Ectodermal cell (in vitro differentiated cells): ENCODE results near the gene IDH3A.

Experiments used
- H3K27ac ChIP-seq: 2 replicates; pipeline ENCODE4 v1.7.0; 2013; ENCODE audit warnings: mild to moderate bottlenecking, low read depth, low read length; ENCODE audit not compliant: insufficient read depth, poor library complexity, severe bottlenecking
- H3K27me3 ChIP-seq: 2 replicates; pipeline ENCODE4 v1.7.0; 2013; ENCODE audit warnings: mild to moderate bottlenecking, low read length; ENCODE audit not compliant: insufficient read depth, control insufficient read depth, poor library complexity, severe bottlenecking
- H3K36me3 ChIP-seq: one replicate; pipeline ENCODE4 v1.7.0; 2013; ENCODE audit warnings: low read length; ENCODE audit not compliant: control insufficient read depth, insufficient read depth
- H3K4me1 ChIP-seq: one replicate; pipeline ENCODE4 v1.7.0; 2013; ENCODE audit warnings: low read length; ENCODE audit not compliant: control insufficient read depth, insufficient read depth
- H3K4me3 ChIP-seq: 2 replicates; pipeline ENCODE4 v1.7.0; 2013; ENCODE audit warnings: low read depth, low read length, control low read depth; ENCODE audit not compliant: insufficient read depth
- H3K9me3 ChIP-seq: 2 replicates; pipeline ENCODE4 v1.7.0; 2013; ENCODE audit warnings: mild to moderate bottlenecking, low read length, moderate library complexity; ENCODE audit not compliant: control insufficient read depth
- WGBS, 2 experiments: methylation state at CpG; one replicate each; pipeline ENCODE4 v1.1.7; 2013; ENCODE audit warnings: missing lambda C conversion rate in 2 of 2; 5-methylcytosine and 5-hydroxymethylcytosine counted together

IDH3A gene

DNA sequence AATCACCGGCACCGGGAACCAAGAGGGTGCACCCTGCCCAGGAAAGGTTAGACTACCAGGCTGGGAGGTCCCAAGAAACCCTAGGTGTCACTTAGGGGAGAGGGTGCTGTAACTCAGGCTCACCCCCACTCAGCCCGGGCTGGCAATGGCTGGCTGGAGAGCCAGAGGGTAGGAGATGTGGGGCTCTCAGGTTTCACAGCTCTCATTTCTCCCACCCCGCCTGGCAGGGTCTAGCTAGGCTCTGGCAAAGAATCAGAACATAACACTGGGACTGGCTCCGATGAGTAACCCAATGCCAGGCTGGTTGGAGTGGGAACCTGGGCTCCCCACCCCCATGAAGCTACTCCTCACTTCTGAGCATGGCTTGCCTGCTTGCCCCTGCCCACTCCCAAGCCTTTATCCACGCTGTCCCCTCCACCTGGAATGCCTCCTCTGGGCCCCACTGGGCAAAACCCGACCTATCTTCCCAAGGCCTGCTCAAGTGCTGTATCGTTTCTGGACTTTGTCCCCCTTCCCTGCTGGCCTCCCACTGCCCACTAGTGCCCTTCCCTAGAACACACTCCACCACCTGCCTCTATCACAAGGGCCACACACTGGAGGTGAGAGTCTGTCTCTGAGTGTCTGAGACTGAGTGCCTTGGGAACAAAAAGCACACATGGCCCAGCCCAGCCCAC, 19.9 kb upstream of the IDH3A start:
- Histone ChIP-seq H3K9me3 (no peaks in the 10 kb centered on the region), H3K36me3 (no peaks in the 10 kb centered on the region), H3K27ac (no peak overlapping the region), H3K4me1 (peaks cover 5% of the 10 kb centered on the region), H3K4me3 (no peak overlapping the region), H3K27me3 (no peaks in the 10 kb centered on the region)
- WGBS, 2 experiments = 82 to 85% methylated on average over 8 of the region's 8 CpGs

DNA sequence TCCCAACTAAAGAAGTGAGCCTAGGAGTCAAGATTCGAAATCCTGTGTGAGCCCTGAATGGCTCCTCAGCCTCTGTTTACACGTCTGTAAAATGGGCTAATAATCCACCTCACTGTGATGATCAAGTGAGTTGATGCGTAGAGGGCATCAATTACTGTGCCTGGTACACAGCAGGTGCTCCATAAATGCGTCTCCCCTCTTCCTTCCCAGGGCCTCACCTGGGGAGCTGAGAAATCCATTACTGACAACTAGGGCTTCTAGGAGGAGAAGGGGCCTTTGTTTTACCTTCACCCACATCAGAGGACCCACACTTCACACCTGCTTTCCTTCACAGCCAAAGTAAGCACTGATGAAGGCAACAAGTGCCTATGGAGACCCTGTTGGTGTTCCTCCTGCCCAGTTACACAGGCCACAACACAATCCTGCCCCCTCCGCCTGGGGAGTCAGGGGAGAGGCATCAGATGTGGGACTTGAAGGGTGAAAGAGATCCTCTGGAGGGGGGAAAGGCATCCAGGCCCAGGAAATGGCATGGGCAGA, 19.3 kb upstream of the IDH3A start:
- H3K4me3 ChIP-seq = no peak overlapping the region
- 90 to 94% methylated on average over 5 of the region's 5 CpGs for WGBS, 2 experiments
- H3K36me3 ChIP-seq = no peaks in the 10 kb centered on the region

DNA sequence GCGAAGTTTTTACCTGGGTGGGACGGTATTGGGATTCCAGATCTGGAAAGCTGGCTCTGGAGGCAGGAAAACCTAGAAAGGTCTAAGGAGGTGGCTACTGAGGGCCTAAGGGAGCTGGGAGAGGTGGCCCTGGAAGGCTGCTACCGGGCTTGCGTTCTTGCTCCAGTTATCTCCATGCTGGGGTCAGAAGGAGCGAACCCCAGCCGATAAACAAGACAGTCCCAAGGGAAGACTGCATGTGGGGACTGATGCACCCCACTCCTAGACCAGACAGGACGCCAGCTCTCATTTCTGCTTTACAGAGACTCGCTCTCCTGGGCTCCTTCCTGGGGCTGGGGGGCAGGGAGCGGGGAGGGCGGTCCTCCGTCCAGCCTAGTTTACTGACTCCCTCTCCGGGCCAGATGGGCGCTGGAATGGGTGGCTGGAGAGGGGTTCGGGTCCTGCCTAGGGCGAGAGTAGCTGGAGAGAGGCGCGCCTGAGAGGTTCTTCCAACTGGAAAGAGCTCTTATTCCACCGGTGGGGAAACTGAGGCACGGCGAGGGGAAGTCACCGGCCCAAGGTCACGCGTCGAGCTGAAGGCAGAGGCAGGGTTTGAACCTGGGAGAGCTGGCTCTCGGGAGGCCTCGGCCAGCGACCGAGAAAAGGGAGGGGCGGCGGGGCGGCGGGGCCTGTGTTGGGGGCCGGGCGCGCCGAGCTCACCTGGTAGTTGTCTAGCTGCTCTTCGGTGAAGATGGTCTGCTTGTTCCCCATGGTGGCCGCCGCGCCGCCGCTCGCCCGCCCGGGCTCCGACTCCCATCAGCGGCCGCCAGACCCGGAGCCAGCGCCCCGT, 18.5 kb upstream of the IDH3A start:
- peaks cover 5% of the 10 kb centered on the region for H3K4me1 ChIP-seq
- no peaks in the 10 kb centered on the region for H3K27me3 ChIP-seq
- H3K36me3 ChIP-seq = no peaks in the 10 kb centered on the region
- 30 to 32% methylated on average over 51 of the region's 51 CpGs for WGBS, 2 experiments
- H3K4me3 ChIP-seq = peak overlapping the region; percentile 74
- H3K27ac ChIP-seq = no peak overlapping the region
- no peaks in the 10 kb centered on the region for H3K9me3 ChIP-seq

More for the DNA sequence above, 19.3 kb upstream of the IDH3A start:
- no peaks in the 10 kb centered on the region for H3K9me3 ChIP-seq
- no peak overlapping the region for H3K27ac ChIP-seq
- no peaks in the 10 kb centered on the region for H3K27me3 ChIP-seq
- peaks cover 5% of the 10 kb centered on the region for H3K4me1 ChIP-seq

DNA sequence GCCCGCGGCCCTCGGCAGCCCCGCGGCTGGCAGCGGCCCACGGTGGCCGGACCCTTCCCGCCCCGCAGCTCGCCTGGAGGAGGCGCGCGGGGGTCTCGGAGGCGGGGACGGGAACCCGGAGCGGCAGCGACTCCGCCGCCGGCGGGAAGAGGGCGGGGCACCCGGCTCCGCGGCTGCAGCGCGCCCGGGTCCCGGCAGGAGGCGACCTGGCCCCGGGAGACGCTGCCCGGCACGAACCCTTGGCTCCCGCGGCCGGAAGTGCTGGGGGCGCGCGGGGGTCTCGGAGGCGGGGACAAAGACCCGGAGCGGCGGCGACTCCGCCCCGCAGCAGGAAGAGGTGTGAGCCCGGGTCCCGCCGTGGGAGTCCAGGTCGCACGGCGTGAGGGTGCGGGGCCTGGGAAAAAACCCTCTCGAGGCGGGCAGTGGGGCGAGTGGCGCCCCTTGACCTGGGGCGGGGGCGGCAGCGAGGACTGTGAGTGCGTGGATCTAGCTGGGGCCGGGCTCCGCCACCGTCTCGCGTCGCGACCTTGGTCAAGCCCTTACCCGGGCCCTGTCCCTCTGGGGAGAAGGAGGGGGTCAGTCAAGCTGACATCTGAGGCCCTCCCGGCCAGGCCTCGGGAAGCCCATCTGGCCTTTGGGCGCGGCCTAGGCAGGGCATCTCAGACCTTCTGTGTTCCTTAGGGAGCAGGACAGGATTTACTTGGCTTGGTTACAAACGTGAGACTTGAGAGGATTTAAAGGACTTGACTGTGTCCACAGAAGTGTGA, 17.7 kb upstream of the IDH3A start, which contains the start of gene CIB2:
CIB2 (minus strand) TSS at position 151 of the 767 bp plus-strand sequence. CDS start 230 bp downstream, outside the sequence.
- H3K9me3 ChIP-seq = no peaks in the 10 kb centered on the region
- peaks cover 5% of the 10 kb centered on the region for H3K4me1 ChIP-seq
- WGBS, 2 experiments = 0 to 1% methylated on average over 79 of the region's 79 CpGs
- no peaks in the 10 kb centered on the region for H3K27me3 ChIP-seq
- no peaks in the 10 kb centered on the region for H3K36me3 ChIP-seq
- H3K27ac ChIP-seq = no peak within 1 kb of the TSS
- peak within 1 kb of the TSS; percentile 74 for H3K4me3 ChIP-seq

DNA sequence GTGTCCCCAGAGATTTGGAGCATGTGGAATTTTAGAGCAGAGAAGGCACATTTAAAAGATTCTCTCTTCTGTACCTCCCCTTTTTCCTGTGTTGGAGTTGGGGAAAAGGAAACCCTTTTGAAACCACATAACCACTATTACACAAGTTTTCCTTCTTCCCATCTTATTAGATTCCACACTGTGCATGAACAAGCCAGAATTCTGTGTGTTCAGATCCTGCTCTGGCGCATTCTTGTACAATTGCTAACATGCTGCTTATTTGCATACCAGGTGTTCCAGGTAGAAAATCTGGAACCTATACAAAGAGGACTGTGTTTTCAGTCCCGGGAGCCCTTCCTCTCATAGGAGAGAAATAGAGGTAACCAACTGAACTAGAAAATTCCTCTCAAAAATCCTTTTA, 15.4 kb upstream of the IDH3A start:
- Histone ChIP-seq H3K27ac (no peak overlapping the region), H3K9me3 (no peaks in the 10 kb centered on the region), H3K36me3 (no peaks in the 10 kb centered on the region), H3K4me3 (no peak overlapping the region), H3K27me3 (no peaks in the 10 kb centered on the region), H3K4me1 (peaks cover 5% of the 10 kb centered on the region)
- 90 to 93% methylated on average over 2 of the region's 2 CpGs for WGBS, 2 experiments

DNA sequence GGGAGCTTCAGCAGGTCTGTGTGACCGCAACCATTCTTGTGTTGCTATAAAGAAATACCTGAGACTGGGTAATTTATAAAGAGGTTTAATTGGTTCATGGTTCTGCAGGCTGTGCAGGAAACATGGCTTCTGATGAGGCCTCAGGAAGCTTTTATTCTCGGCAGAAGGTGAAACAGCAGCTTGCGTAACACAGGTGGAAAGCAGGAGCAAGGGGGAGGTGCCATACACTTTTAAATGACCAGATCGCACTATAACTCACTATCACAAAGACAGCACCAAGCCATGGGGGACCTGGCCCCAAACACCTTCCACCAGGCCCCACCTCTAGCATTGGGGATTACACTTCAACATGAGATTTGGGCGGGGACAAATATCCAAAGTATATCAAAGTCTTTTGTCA, 9.6 kb upstream of the IDH3A start:
- no peaks in the 10 kb centered on the region for H3K27me3 ChIP-seq
- 86 to 93% methylated on average over 5 of the region's 5 CpGs for WGBS, 2 experiments
- H3K27ac ChIP-seq = no peak overlapping the region
- H3K36me3 ChIP-seq = no peaks in the 10 kb centered on the region
- no peaks in the 10 kb centered on the region for H3K4me1 ChIP-seq
- no peaks in the 10 kb centered on the region for H3K9me3 ChIP-seq
- H3K4me3 ChIP-seq = no peak overlapping the region

DNA sequence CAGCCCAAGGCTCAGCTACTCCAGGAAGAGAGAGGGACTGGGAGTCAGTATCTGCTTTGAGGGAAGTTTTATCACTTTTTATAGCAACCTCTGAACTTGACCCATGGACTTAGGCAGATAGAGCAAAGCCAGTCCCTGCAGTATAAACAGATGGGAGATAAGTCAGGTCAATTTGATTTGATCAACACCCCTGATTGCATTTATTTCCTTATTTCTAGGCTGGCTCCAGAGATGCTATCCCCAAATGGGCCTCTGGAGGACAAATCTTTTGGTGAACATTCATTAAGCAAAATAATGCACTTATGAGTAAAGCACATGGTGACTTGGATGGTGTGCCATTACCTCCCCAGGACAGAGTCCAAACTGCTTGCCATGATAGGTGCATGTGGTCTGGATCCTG, 8.9 kb upstream of the IDH3A start:
- Histone ChIP-seq H3K4me1 (no peaks in the 10 kb centered on the region), H3K4me3 (no peak overlapping the region), H3K27me3 (no peaks in the 10 kb centered on the region), H3K27ac (no peak overlapping the region), H3K9me3 (no peaks in the 10 kb centered on the region), H3K36me3 (no peaks in the 10 kb centered on the region)

DNA sequence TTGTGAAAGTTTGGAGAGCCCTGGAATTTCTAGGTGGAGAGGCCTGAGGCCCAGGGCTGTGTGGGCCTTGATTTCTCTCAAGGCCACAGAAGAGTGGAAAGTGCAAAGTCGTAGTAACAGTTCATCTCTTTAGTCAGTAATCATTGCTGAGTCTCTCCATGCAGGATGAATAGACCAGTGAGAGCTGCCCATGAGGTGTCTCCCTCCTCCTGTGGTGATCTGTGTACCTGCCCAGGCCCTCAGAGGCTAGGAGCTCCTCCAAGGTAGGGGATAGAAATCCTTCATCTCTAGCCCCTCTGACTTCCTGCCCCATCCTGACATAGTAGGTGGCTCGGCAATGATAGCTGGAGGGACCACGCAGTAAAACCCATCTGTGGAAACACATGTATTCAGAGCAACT, 6.8 kb upstream of the IDH3A start:
- no peaks in the 10 kb centered on the region for H3K27me3 ChIP-seq
- no peak overlapping the region for H3K4me3 ChIP-seq
- H3K27ac ChIP-seq = no peak overlapping the region
- 90 to 93% methylated on average over 3 of the region's 3 CpGs for WGBS, 2 experiments
- no peaks in the 10 kb centered on the region for H3K36me3 ChIP-seq
- H3K9me3 ChIP-seq = no peaks in the 10 kb centered on the region
- H3K4me1 ChIP-seq = no peaks in the 10 kb centered on the region

DNA sequence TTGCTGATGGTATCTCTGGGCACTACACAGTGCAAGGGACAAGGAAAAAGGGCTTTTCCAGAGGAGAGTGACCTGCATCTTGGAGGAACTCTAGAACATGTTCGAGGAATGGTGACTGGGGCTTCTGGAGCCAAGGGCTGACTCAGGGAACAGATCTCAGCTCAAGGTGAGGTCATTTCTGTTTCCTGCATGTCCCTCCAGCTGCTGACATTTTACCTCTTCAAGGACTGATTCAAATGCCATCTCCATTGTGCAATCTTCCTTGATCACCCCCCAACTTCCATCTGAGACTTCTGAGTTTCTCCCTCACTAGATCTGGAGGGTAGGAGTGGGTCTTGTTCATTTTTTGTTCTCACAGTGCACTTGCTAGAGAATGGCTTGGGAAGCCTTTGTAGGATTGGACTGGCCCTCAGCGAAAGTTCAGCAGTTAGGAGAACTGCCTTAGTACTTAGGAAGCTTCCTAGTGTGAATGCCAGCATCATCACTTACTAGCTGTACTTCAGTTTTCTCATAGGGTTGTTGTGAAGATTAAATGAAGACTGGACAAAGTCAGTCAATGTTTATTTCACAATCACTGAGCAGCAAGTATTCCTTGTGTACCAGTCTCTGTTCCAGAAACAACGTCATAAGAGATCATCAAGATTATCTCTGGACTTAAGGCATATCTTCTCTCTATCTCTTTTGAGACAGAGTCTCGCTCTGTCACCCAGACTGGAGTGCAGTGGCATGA, 2.6 kb upstream of the IDH3A start:
- Histone ChIP-seq H3K9me3 (no peaks in the 10 kb centered on the region), H3K27ac (no peak overlapping the region), H3K4me1 (peaks cover 10% of the 10 kb centered on the region), H3K27me3 (peaks cover 19% of the 10 kb centered on the region), H3K36me3 (no peaks in the 10 kb centered on the region), H3K4me3 (no peak overlapping the region)
- WGBS, 2 experiments = 86 to 94% methylated on average over 4 of the region's 4 CpGs
